Adipocyte (in vitro differentiated cells): Measurements from ENCODE around the gene GNAT1.

Source experiments
- DNase-seq: peaks from one replicate; pipeline ENCODE4 v3.0.0-alpha.2; 2015; ENCODE audit warnings: low read depth
- H3K27me3 ChIP-seq: replicated peaks from 2 replicates; pipeline ENCODE4 v1.7.0; 2013; ENCODE audit warnings: mild to moderate bottlenecking, low read length, moderate library complexity; ENCODE audit not compliant: control insufficient read depth, insufficient read depth
- H3K36me3 ChIP-seq: 2 replicates; pipeline ENCODE4 v1.7.0; 2013; ENCODE audit warnings: low read length, mild to moderate bottlenecking, moderate library complexity; ENCODE audit not compliant: control insufficient read depth, insufficient read depth, severe bottlenecking
- H3K4me1 ChIP-seq: 2 replicates; pipeline ENCODE4 v1.7.0; 2013; ENCODE audit warnings: mild to moderate bottlenecking, low read length, moderate library complexity; ENCODE audit not compliant: control insufficient read depth, insufficient read depth
- H3K4me3 ChIP-seq: 2 replicates; pipeline ENCODE4 v1.7.0; 2013; ENCODE audit warnings: mild to moderate bottlenecking, low read length, moderate library complexity
- H3K9ac ChIP-seq: 2 replicates; pipeline ENCODE4 v1.7.0; 2013; ENCODE audit warnings: mild to moderate bottlenecking, low read length, moderate library complexity
- H3K9me3 ChIP-seq: 2 replicates; pipeline ENCODE4 v1.7.0; 2013; ENCODE audit warnings: mild to moderate bottlenecking, low read length, moderate library complexity; ENCODE audit not compliant: control insufficient read depth

Gene GNAT1

GRCh38 chr3:50194903-50195500 lies 3.6 kb downstream of the GNAT1 start:
- H3K4me1 ChIP-seq, result peaks cover 2% of the 10 kb centered on the region
- H3K9me3 ChIP-seq, result no peaks in the 10 kb centered on the region
- peaks cover 59% of the 10 kb centered on the region for H3K27me3 ChIP-seq
- H3K9ac ChIP-seq, result no peak overlapping the region
- no peaks in the 10 kb centered on the region for H3K36me3 ChIP-seq
- no peak overlapping the region for H3K4me3 ChIP-seq
- peak; percentile 16 for DNase-seq

GRCh38 chr3:50195501-50196252 lies 4.3 kb downstream of the GNAT1 start:
- Histone ChIP-seq H3K27me3 (peaks cover 60% of the 10 kb centered on the region), H3K4me3 (no peak overlapping the region), H3K9ac (no peak overlapping the region), H3K4me1 (peaks cover 2% of the 10 kb centered on the region), H3K9me3 (no peaks in the 10 kb centered on the region), H3K36me3 (no peaks in the 10 kb centered on the region)
- no peak for DNase-seq

- Histone ChIP-seq H3K36me3 (no peaks in the 10 kb centered on the region), H3K9ac (no peak overlapping the region), H3K4me3 (no peak overlapping the region), H3K27me3 (peaks cover 65% of the 10 kb centered on the region), H3K9me3 (no peaks in the 10 kb centered on the region), H3K4me1 (peaks cover 2% of the 10 kb centered on the region)
- no peak for DNase-seq
Measured at GRCh38 chr3:50196253-50196801, 4.9 kb downstream of the GNAT1 start.

DNA sequence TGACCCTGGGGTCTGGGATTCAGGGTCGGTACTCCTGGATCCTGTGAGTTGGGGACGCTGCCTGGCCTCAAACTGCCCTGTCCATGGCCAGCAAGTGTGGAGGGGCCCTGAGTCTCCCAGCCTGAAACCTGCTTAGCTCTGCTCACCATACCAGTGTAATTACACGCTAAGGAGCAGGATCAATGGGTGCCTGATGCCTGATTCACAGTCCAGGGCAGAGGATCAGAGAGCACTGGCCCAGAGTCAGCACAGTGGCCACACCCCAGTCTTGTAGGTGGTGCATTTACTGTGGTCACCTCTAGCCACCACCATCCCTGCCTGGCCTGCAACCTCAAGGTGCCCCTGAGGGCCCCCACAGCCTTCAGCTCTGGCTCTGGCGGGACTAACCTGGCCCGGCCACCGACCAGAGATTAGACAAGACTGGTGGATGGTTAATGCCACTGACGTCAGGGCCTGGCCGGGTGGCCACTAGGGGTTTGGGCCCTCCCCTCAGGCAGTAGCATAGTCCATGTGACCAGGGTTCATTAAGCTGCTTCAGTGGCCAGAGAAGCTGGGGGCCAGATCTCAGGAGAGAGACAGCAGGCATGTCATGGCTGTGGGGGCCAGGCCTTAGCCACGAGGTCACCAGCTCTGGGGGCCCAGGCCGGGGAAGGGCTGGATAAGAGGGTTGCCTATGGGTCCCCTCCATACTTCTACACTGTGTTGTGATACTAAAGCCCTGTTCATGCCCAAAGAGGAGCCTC lies 10.3 kb downstream of the GNAT1 start:
- Histone ChIP-seq H3K36me3 (no peaks in the 10 kb centered on the region), H3K4me1 (no peaks in the 10 kb centered on the region), H3K27me3 (peaks cover 62% of the 10 kb centered on the region), H3K4me3 (no peak overlapping the region), H3K9ac (no peak overlapping the region), H3K9me3 (no peaks in the 10 kb centered on the region)
- no peak for DNase-seq

- Histone ChIP-seq H3K36me3 (no peaks in the 10 kb centered on the region), H3K4me3 (no peak overlapping the region), H3K9ac (no peak overlapping the region), H3K9me3 (no peaks in the 10 kb centered on the region), H3K27me3 (peaks cover 57% of the 10 kb centered on the region), H3K4me1 (no peaks in the 10 kb centered on the region)
- no peak for DNase-seq
Measured at GRCh38 chr3:50202353-50203112, 11.1 kb downstream of the GNAT1 start.

DNA sequence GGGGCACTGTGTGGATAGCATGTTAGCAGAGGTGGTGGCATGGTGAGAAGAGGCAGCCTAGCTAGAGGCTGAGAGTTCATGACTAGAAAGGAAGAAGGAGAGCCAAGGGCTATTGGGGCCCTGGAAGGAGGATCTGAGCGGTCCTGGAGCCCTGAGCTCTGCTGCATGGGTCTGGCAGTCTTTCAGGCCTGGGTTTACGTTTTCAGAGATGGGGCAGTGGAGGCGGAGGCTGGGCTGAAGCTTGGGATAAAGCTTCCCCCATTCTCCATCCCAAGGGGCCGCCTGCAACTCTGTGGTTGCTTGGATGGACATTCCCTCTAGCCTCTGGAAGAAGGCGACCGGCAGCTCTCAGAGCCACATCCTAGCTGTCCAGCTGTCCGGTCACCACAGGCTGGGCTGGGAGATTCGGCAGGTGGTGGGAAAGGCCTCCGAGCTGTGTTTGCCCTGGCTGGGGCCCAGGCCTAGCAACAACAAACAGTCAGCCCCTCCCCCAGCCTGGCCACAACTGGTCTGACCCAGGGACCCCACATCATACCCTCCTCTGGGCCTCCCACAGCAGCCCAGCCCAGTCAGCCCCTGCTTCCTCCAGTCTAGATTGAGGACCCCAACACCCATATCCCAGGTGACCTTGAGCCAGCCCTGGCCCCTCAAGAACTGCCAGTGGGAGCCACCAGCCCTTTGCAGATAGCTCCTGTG lies 11.9 kb downstream of the GNAT1 start:
- no peak for DNase-seq
- H3K9ac ChIP-seq, result no peak overlapping the region
- no peaks in the 10 kb centered on the region for H3K36me3 ChIP-seq
- no peaks in the 10 kb centered on the region for H3K9me3 ChIP-seq
- H3K27me3 ChIP-seq, result peaks cover 57% of the 10 kb centered on the region
- no peaks in the 10 kb centered on the region for H3K4me1 ChIP-seq
- no peak overlapping the region for H3K4me3 ChIP-seq

DNA sequence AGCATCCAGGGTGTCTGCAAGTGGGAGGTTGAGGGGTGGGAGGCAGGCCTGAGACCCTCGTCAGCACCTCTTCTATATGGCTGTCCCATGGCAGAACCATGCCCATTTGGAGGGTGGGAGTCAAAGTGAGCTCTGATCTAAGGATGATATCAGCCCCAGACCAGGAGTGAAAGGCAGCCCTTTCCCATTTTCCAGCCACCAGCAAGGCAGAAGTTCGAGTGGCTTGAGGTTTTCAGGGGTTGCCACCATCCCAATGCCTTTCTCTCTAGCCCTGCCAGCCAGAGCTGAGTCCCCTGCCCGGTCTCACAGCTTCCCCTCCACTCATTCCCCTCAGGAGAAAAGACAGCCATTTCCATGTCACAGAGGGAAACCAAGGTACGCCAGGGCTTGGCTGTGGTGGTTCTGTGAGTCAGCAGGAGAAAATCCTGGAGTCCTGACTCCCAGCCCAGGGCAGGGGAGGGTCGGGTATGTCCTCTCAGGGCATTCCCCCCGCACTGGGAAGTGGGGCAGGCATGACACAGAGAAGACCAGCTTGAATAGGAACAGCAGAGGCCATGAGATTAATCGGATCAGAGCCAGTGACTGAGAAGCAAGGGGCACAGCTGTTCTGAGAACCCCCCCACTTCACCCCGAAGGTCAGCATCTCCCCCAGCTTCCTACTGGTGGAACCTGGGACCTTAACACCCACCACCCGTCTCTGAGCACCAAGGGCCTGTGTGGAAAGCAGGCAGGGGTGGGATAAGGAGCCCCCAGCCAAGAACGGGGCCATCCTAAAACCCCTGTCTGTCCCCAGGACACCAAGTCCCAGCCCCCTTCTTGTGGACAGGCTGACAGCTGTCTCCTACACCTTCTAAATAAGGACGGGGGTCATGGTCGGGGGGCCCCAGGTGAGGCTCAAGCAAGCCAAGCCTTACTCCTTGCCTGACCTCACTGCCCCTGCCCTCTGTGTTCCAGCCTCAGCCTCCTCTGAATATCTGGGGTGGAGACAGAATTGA lies 12.7 kb downstream of the GNAT1 start:
- no peaks in the 10 kb centered on the region for H3K9me3 ChIP-seq
- no peak overlapping the region for H3K9ac ChIP-seq
- no peaks in the 10 kb centered on the region for H3K4me1 ChIP-seq
- DNase-seq, result no peak
- H3K36me3 ChIP-seq, result no peaks in the 10 kb centered on the region
- H3K27me3 ChIP-seq, result peaks cover 56% of the 10 kb centered on the region
- H3K4me3 ChIP-seq, result no peak overlapping the region

DNA sequence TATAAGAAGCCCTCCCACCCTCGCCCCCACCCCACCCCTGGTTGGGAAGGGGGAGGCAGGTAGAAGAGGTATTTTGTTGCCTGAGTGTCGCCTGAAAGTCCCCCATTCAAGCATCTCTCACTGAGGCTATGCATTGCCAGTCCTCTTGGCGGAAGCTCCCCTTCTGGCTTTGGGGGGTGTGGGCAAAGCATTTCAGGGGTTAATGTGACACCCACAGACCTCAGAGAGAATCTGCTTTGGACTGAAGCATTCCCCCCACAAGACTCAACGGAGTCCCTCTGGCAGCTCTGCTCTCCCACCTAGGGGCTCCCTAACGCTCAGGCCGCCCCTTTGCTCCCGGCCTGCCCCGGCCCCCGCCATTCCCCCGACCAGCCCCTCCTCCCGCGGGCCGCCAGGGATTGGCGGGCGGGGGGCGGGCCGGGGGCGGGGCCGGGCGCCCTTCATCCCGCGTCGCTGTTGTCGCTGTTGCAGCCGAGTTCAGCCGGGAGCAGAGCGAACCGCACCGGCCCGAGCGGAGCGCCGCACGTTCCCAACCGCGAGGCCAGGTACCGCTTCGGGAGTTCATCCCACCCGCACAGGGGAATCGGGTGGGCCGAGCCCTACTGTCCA lies 13.5 kb downstream of the GNAT1 start, which contains the start of gene SLC38A3:
Gene SLC38A3, plus strand, starts transcription at position 468 of the 609 bp plus-strand sequence. CDS start 8,929 bp downstream, outside the sequence.
- DNase-seq, result peak; percentile 55
- no peaks in the 10 kb centered on the region for H3K4me1 ChIP-seq
- H3K4me3 ChIP-seq, result no peak within 1 kb of the TSS
- peaks cover 54% of the 10 kb centered on the region for H3K27me3 ChIP-seq
- H3K9ac ChIP-seq, result no peak within 1 kb of the TSS
- no peaks in the 10 kb centered on the region for H3K9me3 ChIP-seq
- H3K36me3 ChIP-seq, result no peaks in the 10 kb centered on the region

DNA sequence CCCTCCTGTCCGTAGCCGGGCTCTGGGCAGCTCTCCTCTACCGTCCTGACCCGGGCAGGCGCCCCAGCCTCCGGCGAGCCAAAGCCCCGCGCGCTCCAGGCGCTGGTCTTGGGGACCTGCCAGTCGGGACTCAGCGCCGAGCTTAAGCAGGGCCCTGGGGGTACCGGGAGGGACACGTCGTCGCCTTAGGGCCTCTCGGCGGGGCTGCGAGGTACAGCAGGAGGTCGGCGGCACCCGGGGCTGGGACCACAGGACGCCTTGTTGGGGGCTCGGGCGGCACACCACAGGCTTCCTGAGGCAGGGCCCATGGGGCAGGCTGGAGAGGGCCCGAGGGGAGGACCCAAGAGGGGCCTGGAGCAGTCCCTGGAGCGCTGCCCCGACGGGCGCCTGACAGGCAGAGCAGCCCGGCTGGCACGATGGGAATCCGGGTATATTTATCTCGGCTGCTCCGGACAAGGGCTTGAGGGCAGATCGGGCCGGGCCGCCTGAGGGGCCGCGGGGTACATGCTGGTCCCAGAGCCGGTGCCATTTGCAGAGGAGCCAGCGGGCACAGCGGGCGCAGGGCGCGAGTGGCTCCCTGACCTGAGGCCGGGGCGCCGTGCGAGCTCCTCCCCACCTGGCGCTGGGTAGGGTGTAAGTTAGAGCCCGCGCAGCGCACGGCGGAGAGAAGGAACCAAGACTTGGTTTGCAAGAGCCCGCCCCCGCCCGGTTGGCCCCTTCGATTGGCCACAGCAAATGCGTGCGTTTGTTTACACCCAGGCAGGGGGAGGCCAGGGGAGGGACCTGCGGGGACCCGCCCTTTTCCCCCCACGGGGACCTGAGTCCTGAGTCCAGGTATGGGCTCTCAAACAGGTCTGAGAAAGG lies 14.2 kb downstream of the GNAT1 start:
- no peaks in the 10 kb centered on the region for H3K4me1 ChIP-seq
- DNase-seq, result peak; percentile 21
- no peaks in the 10 kb centered on the region for H3K36me3 ChIP-seq
- H3K9me3 ChIP-seq, result no peaks in the 10 kb centered on the region
- peaks cover 53% of the 10 kb centered on the region for H3K27me3 ChIP-seq
- H3K9ac ChIP-seq, result no peak overlapping the region
- no peak overlapping the region for H3K4me3 ChIP-seq
